AG10803 (cell line): ENCODE data around the gene AHCY.
"Not testable (repeated sequence)": the region's sequence is repeated elsewhere in the genome, so short reads cannot be mapped to it uniquely, and the experiment has no call there.

ENCODE experiments used
- DNase-seq: peaks from one replicate; pipeline ENCODE4 v3.0.0; 2010; ENCODE audit warnings: low read depth
- H3K4me3 ChIP-seq: 2 replicates; pipeline ENCODE4 v1.5.1; 2011; ENCODE audit warnings: mild to moderate bottlenecking, low read length, control low read depth
- TF ChIP-seq, protein P1 (sequence below): conservative IDR thresholded peaks from 2 replicates; pipeline ENCODE4 v1.5.1; 2011; ENCODE audit warnings: mild to moderate bottlenecking, low read length, control low read depth, inconsistent platforms

The AHCY gene

DNA sequence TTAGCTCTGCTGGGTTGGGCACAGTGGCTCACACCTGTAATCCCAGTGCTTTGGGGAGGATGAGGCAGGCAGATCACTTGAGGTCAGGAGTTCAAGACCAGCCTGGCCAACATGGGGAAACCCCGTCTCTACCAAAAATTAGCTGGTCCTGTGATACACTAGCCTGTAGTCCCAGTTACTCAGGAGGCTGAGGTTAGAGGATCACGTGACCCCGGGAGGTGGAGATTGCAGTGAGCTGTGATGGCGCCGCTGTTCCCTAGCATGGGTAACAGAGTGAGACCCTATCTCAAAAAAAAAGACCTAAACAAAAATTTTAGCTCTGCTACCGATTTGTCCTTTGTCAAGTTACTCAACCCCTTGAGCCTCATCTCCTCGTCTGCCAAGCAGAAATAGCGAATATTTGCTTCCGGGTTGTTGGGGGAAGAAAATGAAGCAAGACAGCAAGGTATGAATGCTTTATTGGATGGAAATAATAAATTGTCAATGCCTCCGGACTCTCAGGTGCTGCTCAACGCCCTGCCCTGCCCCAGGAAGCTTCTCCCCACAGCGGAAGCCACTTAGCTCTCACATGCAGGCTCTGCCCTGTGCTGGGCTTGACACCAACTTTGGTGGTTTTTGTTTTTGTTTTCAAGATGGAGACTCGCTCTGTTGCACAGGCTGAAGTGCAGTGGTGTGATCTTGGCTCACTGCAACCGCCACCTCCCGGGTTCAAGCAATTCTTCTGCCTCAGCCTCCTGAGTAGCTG is 35.0 kb upstream of the AHCY start:
- no peak overlapping the region for H3K4me3 ChIP-seq
- DNase-seq = no peak
- TF ChIP-seq, protein P1, sequence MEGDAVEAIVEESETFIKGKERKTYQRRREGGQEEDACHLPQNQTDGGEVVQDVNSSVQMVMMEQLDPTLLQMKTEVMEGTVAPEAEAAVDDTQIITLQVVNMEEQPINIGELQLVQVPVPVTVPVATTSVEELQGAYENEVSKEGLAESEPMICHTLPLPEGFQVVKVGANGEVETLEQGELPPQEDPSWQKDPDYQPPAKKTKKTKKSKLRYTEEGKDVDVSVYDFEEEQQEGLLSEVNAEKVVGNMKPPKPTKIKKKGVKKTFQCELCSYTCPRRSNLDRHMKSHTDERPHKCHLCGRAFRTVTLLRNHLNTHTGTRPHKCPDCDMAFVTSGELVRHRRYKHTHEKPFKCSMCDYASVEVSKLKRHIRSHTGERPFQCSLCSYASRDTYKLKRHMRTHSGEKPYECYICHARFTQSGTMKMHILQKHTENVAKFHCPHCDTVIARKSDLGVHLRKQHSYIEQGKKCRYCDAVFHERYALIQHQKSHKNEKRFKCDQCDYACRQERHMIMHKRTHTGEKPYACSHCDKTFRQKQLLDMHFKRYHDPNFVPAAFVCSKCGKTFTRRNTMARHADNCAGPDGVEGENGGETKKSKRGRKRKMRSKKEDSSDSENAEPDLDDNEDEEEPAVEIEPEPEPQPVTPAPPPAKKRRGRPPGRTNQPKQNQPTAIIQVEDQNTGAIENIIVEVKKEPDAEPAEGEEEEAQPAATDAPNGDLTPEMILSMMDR = no peak

DNA sequence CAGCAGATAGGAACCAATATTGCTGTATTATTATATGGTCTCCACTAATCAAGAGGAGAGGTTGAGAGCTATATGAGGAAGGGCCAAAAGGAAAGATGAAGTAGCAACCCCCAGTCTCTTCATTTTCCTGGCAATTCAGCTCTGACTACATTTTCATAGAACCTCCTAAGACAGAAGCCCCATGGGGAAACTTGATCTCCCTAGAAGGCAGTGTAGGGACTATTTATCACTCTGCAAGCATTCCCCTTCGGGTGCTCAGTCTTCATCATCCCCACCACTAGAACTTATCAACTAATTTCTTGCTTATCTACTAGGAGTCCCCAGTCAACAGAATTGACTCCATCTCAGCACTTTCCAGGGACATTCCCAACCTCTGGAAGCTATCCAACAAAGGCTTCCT is 34.4 kb upstream of the AHCY start:
- TF ChIP-seq, protein P1 = no peak
- H3K4me3 ChIP-seq = no peak overlapping the region
- DNase-seq = no peak

DNA sequence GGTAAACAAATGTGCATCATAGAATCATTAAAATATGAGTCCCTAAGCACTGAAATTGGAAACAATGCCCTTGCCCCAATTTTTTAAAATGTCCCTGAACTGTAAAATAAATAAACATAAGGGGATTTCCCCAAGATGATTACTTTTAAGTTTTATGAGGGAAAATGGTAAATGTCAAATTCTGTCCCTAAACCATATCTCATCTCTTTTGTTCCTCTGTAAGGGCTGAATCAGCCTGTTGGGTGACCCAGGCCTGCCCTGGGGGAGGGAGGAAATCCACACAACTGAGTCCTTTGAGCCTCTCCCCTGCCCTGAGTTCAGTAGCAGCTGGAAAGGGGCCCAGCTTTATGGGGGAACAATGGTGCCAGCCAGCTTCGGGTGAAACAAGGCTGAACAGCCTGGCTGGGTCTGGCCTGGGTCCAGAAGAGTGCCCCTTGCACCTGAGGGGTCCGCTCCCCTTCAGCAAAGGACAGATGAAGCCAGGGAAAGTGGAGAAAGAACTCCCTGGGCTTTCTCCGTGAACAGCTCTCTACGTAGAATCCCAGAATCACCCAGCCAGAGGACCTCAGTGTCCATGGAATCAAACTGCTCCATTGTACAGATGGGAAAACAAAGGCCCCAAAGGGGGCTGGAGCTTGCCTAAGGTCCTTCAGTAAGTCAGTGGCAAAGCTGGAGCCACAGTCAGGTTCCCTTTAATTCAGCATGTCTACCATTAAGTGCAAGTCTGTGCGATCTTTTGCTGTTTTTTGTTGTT is 31.7 kb upstream of the AHCY start:
- TF ChIP-seq, protein P1 = no peak
- DNase-seq = no peak
- H3K4me3 ChIP-seq = no peak overlapping the region

DNA sequence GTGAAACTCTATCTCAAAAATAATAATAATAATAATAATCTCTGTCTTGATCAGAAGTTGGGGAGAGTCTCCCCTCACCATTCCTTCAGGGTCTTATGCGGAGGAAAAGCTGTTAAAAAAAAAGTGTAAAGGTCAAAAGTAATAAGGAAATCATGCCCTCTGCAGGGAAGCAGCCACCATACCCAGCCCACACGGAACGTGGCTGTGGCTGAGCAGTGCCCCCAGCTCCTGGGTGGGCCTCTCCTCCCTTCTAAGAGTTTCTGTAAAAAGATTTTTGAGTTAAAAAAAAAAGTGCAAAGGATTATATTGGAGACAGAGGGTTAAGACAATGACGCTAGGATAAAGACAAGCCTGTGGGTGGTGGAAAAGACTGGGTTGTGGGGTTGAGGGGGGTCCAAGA is 30.6 kb upstream of the AHCY start:
- DNase-seq = no peak
- no peak overlapping the region for H3K4me3 ChIP-seq
- TF ChIP-seq, protein P1 = no peak

DNA sequence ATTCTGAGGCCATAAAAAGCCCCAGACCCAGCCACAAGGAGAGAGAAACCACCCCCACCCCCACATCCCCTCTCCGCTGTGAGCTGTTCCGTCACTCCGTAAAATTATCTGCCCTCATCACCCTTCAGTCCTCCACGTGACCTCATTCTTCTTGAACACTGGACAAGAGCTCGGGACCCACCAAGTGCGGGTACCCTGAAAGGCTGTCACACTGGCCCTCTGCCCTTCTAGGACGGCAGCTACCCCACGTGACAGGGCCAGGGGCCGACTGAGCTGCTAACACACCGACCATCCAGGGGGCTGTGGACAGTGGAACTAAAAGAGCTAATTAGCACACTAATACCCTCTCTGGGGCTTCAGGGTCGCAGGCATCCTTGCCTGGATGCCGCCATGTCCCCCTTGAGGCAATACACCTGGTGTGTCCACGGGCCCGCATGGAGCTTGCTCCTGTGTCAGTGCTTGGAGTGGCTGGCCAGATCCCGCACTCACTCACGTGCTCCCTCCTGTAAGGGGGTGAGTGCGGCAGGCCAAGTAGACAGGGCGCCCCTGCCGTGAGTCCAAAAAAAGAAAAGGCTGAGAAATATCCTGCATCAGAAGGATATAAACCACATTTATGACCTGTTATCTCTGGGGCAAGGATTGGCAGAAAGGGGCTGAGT is 29.2 kb upstream of the AHCY start:
- TF ChIP-seq, protein P1 = no peak
- H3K4me3 ChIP-seq = no peak overlapping the region
- DNase-seq = no peak

DNA sequence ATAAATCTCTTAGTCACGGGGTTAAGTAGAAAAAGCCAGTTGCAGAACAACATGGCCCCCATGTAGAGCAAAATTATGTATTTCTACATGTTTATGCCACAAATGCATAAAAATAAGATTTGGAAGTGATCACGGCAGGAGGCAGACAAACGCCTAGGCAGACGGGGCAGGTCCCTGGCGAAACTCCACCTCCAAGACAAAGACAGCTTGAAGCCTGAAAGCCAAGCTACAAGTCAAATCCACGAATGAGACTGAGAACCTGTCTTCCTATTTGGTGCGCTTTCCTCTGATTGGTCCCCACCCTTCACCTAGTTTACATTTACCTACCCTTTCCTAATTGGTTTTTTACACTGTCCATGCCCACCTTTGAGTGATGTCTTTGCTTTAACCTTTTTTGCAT is 28.7 kb upstream of the AHCY start:
- TF ChIP-seq, protein P1 = no peak
- H3K4me3 ChIP-seq = no peak overlapping the region
- DNase-seq = no peak

DNA sequence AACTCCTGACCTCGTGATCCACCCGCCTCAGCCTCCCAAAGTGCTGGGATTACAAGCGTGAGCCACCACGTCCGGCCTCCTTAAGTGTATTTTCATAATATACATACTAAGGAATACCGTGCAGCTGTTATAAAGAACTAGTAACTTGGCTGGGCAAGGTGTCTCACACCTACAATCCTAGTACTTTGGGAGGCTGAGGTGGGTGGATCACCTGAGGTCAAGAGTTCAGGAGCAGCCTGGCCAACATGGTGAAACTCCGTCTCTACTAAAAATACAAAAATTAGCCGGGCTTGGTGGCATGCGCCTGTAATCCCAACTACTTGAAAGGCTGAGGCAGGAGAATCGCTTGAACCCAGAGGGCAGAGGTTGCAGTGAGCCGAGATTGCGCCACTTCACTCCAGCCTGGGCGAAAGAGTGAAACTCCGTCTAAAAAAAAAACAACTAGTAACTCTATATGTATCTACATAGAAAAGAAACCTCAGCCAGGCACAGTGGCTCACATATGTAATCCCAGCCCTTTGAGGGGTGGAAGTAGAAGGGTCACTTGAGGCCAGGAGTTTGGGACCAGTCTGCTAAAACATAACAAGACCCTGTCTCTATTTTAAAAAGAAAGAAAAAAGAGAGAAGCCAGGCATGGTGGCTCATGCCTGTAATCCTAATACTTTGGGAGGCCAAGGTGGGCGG is 27.8 kb upstream of the AHCY start:
- not testable (repeated sequence) for DNase-seq, H3K4me3 ChIP-seq
